ENCODE data around the gene ZNHIT6. TPM values are rescaled to one million over a fixed set of nuclear protein-coding genes. Genes with fewer than 3 reads are reported as not detected.
A peak's percentile ranks its signal among the peaks of the same experiment; 100 is the strongest.

Gene ZNHIT6, protein sequence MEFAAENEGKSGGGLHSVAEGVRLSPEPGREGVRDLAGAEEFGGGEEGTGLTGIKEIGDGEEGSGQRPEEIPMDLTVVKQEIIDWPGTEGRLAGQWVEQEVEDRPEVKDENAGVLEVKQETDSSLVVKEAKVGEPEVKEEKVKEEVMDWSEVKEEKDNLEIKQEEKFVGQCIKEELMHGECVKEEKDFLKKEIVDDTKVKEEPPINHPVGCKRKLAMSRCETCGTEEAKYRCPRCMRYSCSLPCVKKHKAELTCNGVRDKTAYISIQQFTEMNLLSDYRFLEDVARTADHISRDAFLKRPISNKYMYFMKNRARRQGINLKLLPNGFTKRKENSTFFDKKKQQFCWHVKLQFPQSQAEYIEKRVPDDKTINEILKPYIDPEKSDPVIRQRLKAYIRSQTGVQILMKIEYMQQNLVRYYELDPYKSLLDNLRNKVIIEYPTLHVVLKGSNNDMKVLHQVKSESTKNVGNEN
- 10 to 100 TPM; 22.4 to 23.9 TPM for total RNA-seq

GRCh38 chr1:85707990-85708828 lies at the start of gene ZNHIT6:
Gene ZNHIT6, minus strand, starts transcription at chr1:85708433. Its CDS starts 149 bp downstream, at chr1:85708284.
- Mint-ChIP-seq H3K9me3 (peaks cover 2% of the 10 kb centered on the region), H3K4me3 (no peak within 1 kb of the TSS), H3K27ac (no peak within 1 kb of the TSS), H3K4me1 (ENCODE audit: low read depth) (peaks cover 27% of the 10 kb centered on the region), H3K27me3 (no peaks in the 10 kb centered on the region), H3K36me3 (ENCODE audit: low read depth) (peaks cover 26% of the 10 kb centered on the region)
- peak; percentile 92 for DNase-seq
- peak; percentile 97 for ATAC-seq
- ChIA-PET POLR2A (interaction anchor here (1.0 to 1.2 kb wide), 3 partner anchors 8 to 15 kb away, joined by 3 read pairs; no protein-coding TSS in a partner anchor), CTCF (interaction anchor here (0.6 to 1.5 kb wide), 12 partner anchors 8 to 400 kb away, joined by 3 to 7 read pairs (median 4); no protein-coding TSS in a partner anchor)
- TF ChIP-seq CTCF (IDR thresholded peaks at IDR 0.05), result peak; percentile 58
- intact Hi-C loops (cut with micrococcal nuclease), result no loop called here

- Mint-ChIP-seq H3K4me1 (ENCODE audit: low read depth) (no peaks in the 10 kb centered on the region), H3K4me3 (no peak overlapping the region), H3K27me3 (no peaks in the 10 kb centered on the region), H3K9me3 (peaks cover 5% of the 10 kb centered on the region), H3K27ac (no peak overlapping the region), H3K36me3 (ENCODE audit: low read depth) (no peaks in the 10 kb centered on the region)
- ChIA-PET CTCF (no interaction called here), POLR2A (no interaction called here)
- intact Hi-C loops (cut with micrococcal nuclease), result no loop called here
- TF ChIP-seq CTCF (IDR thresholded peaks at IDR 0.05), result no peak
- DNase-seq (no peak), ATAC-seq (no peak)
Measured at GRCh38 chr1:85756864-85757263, 48.6 kb upstream of the ZNHIT6 start.

DNA sequence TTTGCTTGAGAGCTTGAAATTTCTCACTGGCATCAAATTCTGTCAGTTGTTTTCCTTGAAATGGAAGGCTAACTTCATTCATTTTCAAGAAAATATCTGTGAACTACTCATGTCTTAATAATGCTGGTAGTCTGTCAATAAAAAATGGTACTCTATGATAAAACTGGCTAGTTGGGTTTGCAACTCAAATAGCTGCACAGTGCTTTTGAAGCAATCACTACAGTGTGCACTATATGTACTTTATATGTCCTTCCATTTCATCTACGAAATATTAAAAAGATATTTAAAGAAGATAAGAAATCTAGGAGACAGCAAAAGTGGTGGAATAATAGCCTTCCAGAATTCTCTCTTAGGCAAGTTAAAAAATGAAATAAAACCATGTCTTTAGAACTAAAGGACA lies 39.9 kb upstream of the ZNHIT6 start:
- no peak for TF ChIP-seq CTCF (IDR thresholded peaks at IDR 0.05)
- no peak for ATAC-seq
- H3K27ac Mint-ChIP-seq, result no peak overlapping the region
- intact Hi-C loops (cut with micrococcal nuclease), result no loop called here
- no peak for DNase-seq
- H3K4me1 Mint-ChIP-seq (ENCODE audit: low read depth), result no peaks in the 10 kb centered on the region
- ChIA-PET POLR2A (no interaction called here), CTCF (no interaction called here)
- no peaks in the 10 kb centered on the region for H3K9me3 Mint-ChIP-seq
- no peak overlapping the region for H3K4me3 Mint-ChIP-seq
- H3K27me3 Mint-ChIP-seq, result peaks cover 7% of the 10 kb centered on the region
- no peaks in the 10 kb centered on the region for H3K36me3 Mint-ChIP-seq (ENCODE audit: low read depth)

DNA sequence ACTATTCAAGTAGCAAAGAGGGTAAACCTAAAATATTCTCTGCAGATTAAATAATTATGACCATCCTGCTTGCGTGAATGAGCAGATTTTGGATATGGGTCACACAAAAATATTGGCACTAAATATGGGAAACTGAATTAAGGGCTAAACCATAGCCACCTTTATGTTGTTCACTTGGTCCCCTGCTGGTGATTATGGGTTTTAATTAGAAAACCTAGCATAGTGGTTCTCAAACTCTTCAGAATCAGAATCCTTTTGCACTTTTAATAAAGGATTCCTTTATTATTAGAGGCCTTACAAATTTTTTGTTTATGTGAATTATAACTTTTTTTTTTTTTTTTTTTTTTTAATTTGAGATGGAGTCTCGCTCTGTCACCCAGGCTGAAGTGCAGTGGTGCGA lies 38.5 kb upstream of the ZNHIT6 start:
- ChIA-PET POLR2A (no interaction called here), CTCF (no interaction called here)
- TF ChIP-seq CTCF (IDR thresholded peaks at IDR 0.05), result no peak
- no peaks in the 10 kb centered on the region for H3K9me3 Mint-ChIP-seq
- no peak for DNase-seq
- no peak overlapping the region for H3K4me3 Mint-ChIP-seq
- peaks cover 10% of the 10 kb centered on the region for H3K27me3 Mint-ChIP-seq
- no peak for ATAC-seq
- intact Hi-C loops (cut with micrococcal nuclease), result no loop called here
- no peaks in the 10 kb centered on the region for H3K36me3 Mint-ChIP-seq (ENCODE audit: low read depth)
- no peak overlapping the region for H3K27ac Mint-ChIP-seq
- H3K4me1 Mint-ChIP-seq (ENCODE audit: low read depth), result no peaks in the 10 kb centered on the region
